Heart left ventricle (tissue), 16 donors: Measurements from ENCODE around the gene BAZ1B. TPM values are rescaled to one million over a fixed set of nuclear protein-coding genes. Genes with fewer than 3 reads are reported as not detected.
"Not testable (repeated sequence)": the region's sequence is repeated elsewhere in the genome, so short reads cannot be mapped to it uniquely, and the experiment has no call there.

Source experiments
- ATAC-seq, 4 donors: fragments of 200-7000 bp; cut with Tn5 transposase; one replicate each; pipeline ENCODE4 v1.9.1; 2020 to 2022; ENCODE audit warnings: moderate library complexity in 4 of 4, mild to moderate bottlenecking in 3 of 4, moderate number of reproducible peaks in 1 of 4
- DNase-seq, 5 donors: peaks; one replicate each; pipeline ENCODE4 v3.0.0-alpha.2; 2020
- H3K27ac ChIP-seq, 12 donors: fragments of 200-600 bp; sonication (generic) in 4 of 12; one replicate each; pipeline versions ENCODE4 v1.5.0 to v1.8.0; 2016 to 2022; ENCODE audit warnings: mild to moderate bottlenecking in 2 of 12
- H3K27me3 ChIP-seq, 9 donors: fragments of 200-600 bp; sonication (generic) in 2 of 9; one replicate each; pipeline versions ENCODE4 v1.5.1 to v1.8.0; 2016 to 2022; ENCODE audit warnings: mild to moderate bottlenecking in 3 of 9
- H3K36me3 ChIP-seq, 9 donors: fragments of 200-600 bp; sonication (generic) in 2 of 9; one replicate each; pipeline versions ENCODE4 v1.5.0 to v1.8.0; 2018 to 2022; ENCODE audit warnings: mild to moderate bottlenecking in 2 of 9
- H3K4me1 ChIP-seq, 12 donors: fragments of 200-600 bp; sonication (generic) in 4 of 12; one replicate each; pipeline versions ENCODE4 v1.5.0 to v1.8.0; 2016 to 2022; ENCODE audit warnings: mild to moderate bottlenecking in 3 of 12
- H3K4me3 ChIP-seq, 12 donors: fragments of 200-600 bp; sonication (generic) in 4 of 12; one replicate each; pipeline versions ENCODE4 v1.5.0 to v1.8.0; 2017 to 2022; ENCODE audit warnings: mild to moderate bottlenecking in 9 of 12, moderate library complexity in 4 of 12
- H3K9me3 ChIP-seq, 12 donors: fragments of 200-600 bp; sonication (generic) in 4 of 12; one replicate each; pipeline versions ENCODE4 v1.5.0 to v1.8.0; 2016 to 2022; ENCODE audit warnings: mild to moderate bottlenecking in 1 of 12
- CTCF ChIP-seq, 12 donors: fragments of 200-600 bp; sonication (generic) in 4 of 12; IDR thresholded peaks; one replicate each; pipeline versions ENCODE4 v1.5.0 to v1.8.0; 2018 to 2022; ENCODE audit warnings: antibody characterized with exemption in 12 of 12, mild to moderate bottlenecking in 5 of 12
- POLR2A ChIP-seq, 2 donors: fragments of 450-650 bp; IDR thresholded peaks; one replicate each; pipeline ENCODE4 v1.6.1; 2017; ENCODE audit warnings: antibody characterized with exemption in 2 of 2, mild to moderate bottlenecking in 2 of 2, moderate library complexity in 2 of 2
- WGBS, 4 donors: extraction: QIAGEN DNeasy Blood & Tissue Kit in 2 of 4; methylation state at CpG; one replicate each; pipeline versions ENCODE4 v1.1.5 to v1.1.7; 2013 to 2018; 5-methylcytosine and 5-hydroxymethylcytosine counted together
- intact Hi-C, 10 donors: fragments of 100-400 bp; cut with DNase I; formaldehyde crosslinking; loops; one replicate each; pipeline versions ENCODE4 v1.11.1 to v1.14.2; 2022
- polyA plus RNA-seq, 2 donors: library from polyadenylated mRNA; stranded (reverse); fragments of 200-250 nt; gene quantifications; one replicate each; pipeline ENCODE4 v1.2.3, GENCODE V29; 2013
- total RNA-seq, 9 donors: library from RNA; depleted of rRNA in 2 of 9; stranded (reverse); fragments of >200 nt in 2 of 9; fragmentation: NEBNext Ultra II Directional in 3 of 9; extraction: Animal tissue kit (Norgen Biotek cat#: 25700) in 3 of 9; gene quantifications; one replicate each; pipeline versions ENCODE4 v1.1.0 to v1.2.4, GENCODE V29; 2016 to 2023
- donor health status: ischemic (EF 13 %, LVEDD 7.1; RV severe dilation, severe dysfunction).
- donor health status: healthy with polysubstance abuse.
- donor health status: DM: no; HTN: yes; CAD: no.
- donor health status: DM: no; HTN: no; CAD: no.
- donor health status: ischemic (EF 25% LVEDD 6.9; RV normal size, moderate dysfunction).
- donor health status: ischemic (EF 25% LVEDD 5.7; RV mildly dilated, moderate dysfunction).
- donor health status: healthy.
- donor health status: DM: yes; HTN: yes; CAD: no.
- donor health status: ischemic (EF 35%, LVEDD 5.7; RV mildly dilated, moderate dysfunction).
- donor health status: nonischemic (EF 11% LVEDD 7.7; RV severe dilation, severe dysfunction).
- donor health status: DM: yes; HTN: yes; CAD: no.
- donor health status: PGD.
- donor health status: ischemic (EF 29% LVEDD 5.4; RV normal size, mild dysfunction).
- donor health status: nonischemic (EF 23%, LVEDD 6.1; RV moderate dilation, normal function).

BAZ1B gene
- total and polyA plus RNA-seq, 11 donors = 19.0 to 45.0 (median 37.4) TPM

DNA sequence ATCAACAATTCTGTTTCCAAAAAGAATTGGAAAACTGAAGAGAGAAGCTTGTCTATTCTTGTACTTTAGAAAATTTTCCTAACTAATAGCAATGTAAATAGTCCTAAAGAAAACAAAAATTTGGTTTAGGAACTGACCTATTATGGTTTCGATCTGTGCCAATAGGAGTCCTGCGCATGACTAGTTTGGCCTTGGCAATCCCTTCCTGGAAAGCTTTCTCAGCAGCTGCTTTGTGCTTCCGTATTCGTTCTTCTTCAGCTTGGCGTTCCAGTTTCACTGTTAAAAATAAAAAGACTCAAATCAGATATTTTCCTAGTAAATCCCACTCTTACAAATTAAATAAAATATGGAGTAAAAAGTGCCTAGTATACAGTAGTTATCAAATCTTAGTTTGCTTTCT lies 51.9 kb downstream of the BAZ1B start:
- ATAC-seq (no peak), DNase-seq (no peak)
- Histone ChIP-seq H3K4me1 (no peaks in the 10 kb centered on the region), H3K9me3 (no peaks in the 10 kb centered on the region), H3K27me3 (no peaks in the 10 kb centered on the region), H3K36me3 (peaks cover 0 to 100% (median 87%) of the 10 kb centered on the region in 9 donors), H3K27ac (no peak overlapping the region), H3K4me3 (no peak overlapping the region)
- intact Hi-C loops = no loop called here
- TF ChIP-seq POLR2A (IDR thresholded peaks at IDR 0.05) (no peak), CTCF (IDR thresholded peaks at IDR 0.05) (no peak)
- WGBS, 4 donors = 85 to 93% (median 91%) methylated on average over 5 of the region's 5 CpGs

DNA sequence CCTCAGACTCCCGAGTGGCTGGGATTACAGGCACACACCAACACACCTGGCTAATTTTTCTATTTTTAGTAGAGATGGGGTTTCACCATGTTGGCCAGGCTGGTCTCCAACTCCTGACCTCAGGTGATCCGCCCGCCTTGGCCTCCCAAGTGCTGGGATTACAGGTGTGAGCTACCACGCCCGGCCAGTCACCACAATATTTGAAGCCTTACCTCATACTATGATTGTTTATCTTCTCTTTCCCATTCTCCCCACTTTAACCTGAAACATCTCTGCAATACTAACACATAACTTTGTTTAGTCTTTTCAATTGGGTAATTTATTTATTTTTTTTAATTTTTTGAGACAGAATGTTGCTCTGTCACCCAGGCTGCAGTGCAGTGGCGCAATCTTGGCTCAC lies 55.0 kb downstream of the BAZ1B start:
- peaks cover 0 to 100% (median 91%) of the 10 kb centered on the region in 9 donors for H3K36me3 ChIP-seq
- intact Hi-C loops = not testable (repeated sequence)

GRCh38 chr7:73466112-73466511 lies 56.0 kb downstream of the BAZ1B start:
- WGBS, 4 donors = 60 to 95% (median 92%) methylated on average over 1 of the region's 1 CpG
- TF ChIP-seq CTCF (IDR thresholded peaks at IDR 0.05) (no peak), POLR2A (IDR thresholded peaks at IDR 0.05) (no peak)
- DNase-seq (no peak), ATAC-seq (no peak)
- no peaks in the 10 kb centered on the region for H3K4me1 ChIP-seq
- peaks cover 0 to 100% (median 97%) of the 10 kb centered on the region in 9 donors for H3K36me3 ChIP-seq
- no peaks in the 10 kb centered on the region for H3K27me3 ChIP-seq
- H3K27ac ChIP-seq = no peak overlapping the region
- intact Hi-C loops = no loop called here
- H3K9me3 ChIP-seq = no peaks in the 10 kb centered on the region
- H3K4me3 ChIP-seq = no peak overlapping the region

More for the DNA sequence above, 55.0 kb downstream of the BAZ1B start:
- not testable (repeated sequence) for H3K4me1 ChIP-seq, H3K27ac ChIP-seq, H3K4me3 ChIP-seq, H3K27me3 ChIP-seq, DNase-seq, ATAC-seq, H3K9me3 ChIP-seq
- 91 to 95% (median 94%) methylated on average over 6 of the region's 6 CpGs for WGBS, 4 donors

GRCh38 chr7:73463966-73464365 lies 58.1 kb downstream of the BAZ1B start:
- intact Hi-C loops = no loop called here
- no peak for DNase-seq
- no peak for ATAC-seq
- Histone ChIP-seq H3K4me3 (no peak overlapping the region), H3K4me1 (no peaks in the 10 kb centered on the region), H3K9me3 (no peaks in the 10 kb centered on the region), H3K27ac (no peak overlapping the region), H3K36me3 (peaks cover 0 to 100% (median 100%) of the 10 kb centered on the region in 9 donors), H3K27me3 (no peaks in the 10 kb centered on the region)
- WGBS, 4 donors = 97 to 98% (median 97%) methylated on average over 7 of the region's 7 CpGs
- TF ChIP-seq POLR2A (IDR thresholded peaks at IDR 0.05) = no peak
- TF ChIP-seq CTCF (IDR thresholded peaks at IDR 0.05) = no peak

GRCh38 chr7:73463260-73463659 lies 58.8 kb downstream of the BAZ1B start:
- DNase-seq (no peak), ATAC-seq (no peak)
- H3K4me3 ChIP-seq = no peak overlapping the region
- H3K27ac ChIP-seq = no peak overlapping the region
- peaks cover 0 to 100% (median 100%) of the 10 kb centered on the region in 9 donors for H3K36me3 ChIP-seq
- H3K4me1 ChIP-seq = no peaks in the 10 kb centered on the region
- 96 to 99% (median 98%) methylated on average over 3 of the region's 3 CpGs for WGBS, 4 donors
- intact Hi-C loops = no loop called here
- no peaks in the 10 kb centered on the region for H3K9me3 ChIP-seq
- H3K27me3 ChIP-seq = no peaks in the 10 kb centered on the region
- TF ChIP-seq CTCF (IDR thresholded peaks at IDR 0.05) (no peak), POLR2A (IDR thresholded peaks at IDR 0.05) (no peak)
